HCT116 (cell line): ENCODE measurements around the gene NXPE4.
"Not testable (repeated sequence)": the region's sequence is repeated elsewhere in the genome, so short reads cannot be mapped to it uniquely, and the experiment has no call there.

Source experiments
- ATF3 ChIP-seq: IDR thresholded peaks from 2 replicates; pipeline ENCODE4 v1.6.1; 2012
- EZH2 ChIP-seq: fragments of 200-600 bp; sonication (generic); IDR thresholded peaks from 2 replicates; pipeline ENCODE4 v1.6.1; 2017; ENCODE audit warnings: antibody characterized with exemption, mixed run types
- EZH2phosphoT487 ChIP-seq: fragments of 200-600 bp; IDR thresholded peaks from 2 replicates; pipeline ENCODE4 v1.6.1; 2018; ENCODE audit warnings: antibody characterized with exemption, borderline replicate concordance
- JUND ChIP-seq: IDR thresholded peaks from 2 replicates; pipeline ENCODE4 v1.6.1; 2012
- MAX ChIP-seq: IDR thresholded peaks from 2 replicates; pipeline ENCODE4 v1.6.1; 2012
- POLR2A ChIP-seq: IDR thresholded peaks from 2 replicates; pipeline ENCODE4 v1.7.0; 2011; ENCODE audit warnings: borderline replicate concordance; ENCODE audit not compliant: insufficient read depth, insufficient read length; ENCODE audit errors: extremely low read depth
- SRF ChIP-seq: IDR thresholded peaks from 2 replicates; pipeline ENCODE4 v1.6.1; 2012; ENCODE audit warnings: low read depth
- ZNF274 ChIP-seq: fragments of 200-500 bp; sonication (Bioruptor generic); IDR thresholded peaks from 2 replicates; pipeline ENCODE4 v1.6.1; 2014; ENCODE audit warnings: mild to moderate bottlenecking, low read depth, low read length, inconsistent platforms

- not testable (repeated sequence) for TF ChIP-seq ATF3, ZNF274, EZH2phosphoT487, MAX, POLR2A, EZH2, JUND, SRF
Measured at GRCh38 chr11:114608605-114609004, 13.0 kb upstream of the NXPE4 start.
